Measurements from ENCODE around the gene BCCIP.

BCCIP gene

GRCh38 chr10:125797994-125798662 lies 25.2 kb upstream of the BCCIP start:
- DNase-seq, result no peak

- DNase-seq, result no peak
These were observed 23.7 kb upstream of the BCCIP start for GRCh38 chr10:125799451-125800182.

DNA sequence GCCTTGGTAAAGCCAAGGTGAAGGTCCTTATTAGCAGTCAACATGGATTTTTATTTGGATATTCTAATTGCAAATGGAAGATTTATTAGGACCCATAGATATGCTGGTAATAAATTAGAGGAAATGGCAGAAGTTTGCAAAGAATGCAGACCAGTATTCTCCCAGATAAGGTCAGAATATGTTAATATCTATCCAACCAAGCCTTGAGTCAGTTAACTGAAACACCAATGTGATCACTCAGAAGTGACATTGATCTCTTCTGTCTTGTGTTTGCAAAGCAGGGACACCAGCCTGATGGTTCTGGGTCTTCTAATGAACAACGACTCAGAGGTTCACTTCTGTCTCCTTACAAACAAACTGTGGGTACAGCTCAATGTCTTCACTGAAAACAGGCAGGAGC lies 21.8 kb upstream of the BCCIP start:
- DNase-seq, result no peak

GRCh38 chr10:125802131-125802530 lies 21.2 kb upstream of the BCCIP start:
- DNase-seq, result no peak

- DNase-seq, result no peak
These were observed 20.6 kb upstream of the BCCIP start for GRCh38 chr10:125802739-125803138.

- no peak for DNase-seq
These were observed 15.3 kb upstream of the BCCIP start for GRCh38 chr10:125808047-125808446.

DNA sequence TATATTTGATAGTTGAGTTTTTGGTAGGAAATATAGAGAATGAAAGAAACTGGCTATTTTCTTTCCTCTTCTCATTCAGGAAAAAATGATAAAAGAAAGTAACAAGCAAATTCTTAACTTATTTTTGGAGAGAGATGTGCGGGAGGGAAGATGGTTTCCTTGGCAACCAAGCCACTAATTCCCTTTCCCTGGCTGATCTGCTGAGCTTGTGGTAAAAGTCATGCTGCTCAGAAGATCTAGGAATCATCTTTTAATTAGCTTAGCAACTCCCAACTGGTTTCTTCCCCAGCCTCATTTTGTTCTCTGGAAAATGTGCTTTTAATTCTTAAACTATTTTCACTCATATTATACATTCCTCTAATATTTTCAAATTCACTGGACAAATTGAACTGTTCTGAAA lies 12.1 kb upstream of the BCCIP start:
- no peak for DNase-seq

GRCh38 chr10:125812128-125812750 lies 11.1 kb upstream of the BCCIP start:
- DNase-seq, result no peak

DNA sequence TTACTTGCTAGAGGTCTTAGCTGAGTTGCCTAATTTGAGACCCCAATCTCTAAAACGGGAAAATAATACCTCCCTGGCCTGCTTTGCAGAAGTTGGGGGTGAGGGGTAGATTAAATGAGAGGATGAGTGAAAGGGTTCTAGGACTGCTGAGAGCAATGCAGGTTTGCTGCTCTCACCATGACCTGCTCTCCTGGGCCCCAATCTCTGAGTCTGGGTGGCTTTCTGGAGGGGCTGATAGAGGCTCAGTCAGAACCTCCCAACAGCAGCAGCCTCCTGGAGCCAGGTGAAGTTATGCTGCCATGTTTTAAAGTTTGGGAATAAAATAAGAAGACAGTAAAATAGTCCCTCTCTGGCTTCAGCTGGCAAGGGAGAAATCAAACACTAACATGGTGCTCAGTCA lies 7.6 kb upstream of the BCCIP start:
- DNase-seq, result no peak

DNA sequence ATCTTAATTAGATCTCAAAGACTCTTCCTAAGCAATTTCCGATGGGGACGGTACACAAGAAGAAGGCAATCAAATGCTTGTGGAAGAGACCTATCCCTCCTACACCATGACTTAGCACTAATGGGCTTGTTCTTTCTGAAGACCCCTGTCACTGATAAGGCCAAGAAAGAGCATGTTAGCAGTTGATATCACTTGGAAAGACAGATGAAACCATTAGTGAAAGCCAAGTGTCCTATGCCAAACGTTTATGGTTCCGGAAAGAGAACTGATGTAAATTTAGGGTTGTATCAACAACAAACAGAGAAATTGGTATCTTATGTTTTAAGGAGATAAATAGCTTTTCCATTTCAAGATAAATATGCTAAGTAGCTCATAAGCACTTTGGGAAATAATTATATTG lies 6.8 kb upstream of the BCCIP start:
- DNase-seq, result no peak

- no peak for DNase-seq
These were observed 5.9 kb upstream of the BCCIP start for GRCh38 chr10:125817337-125817946.

GRCh38 chr10:125820701-125821100 lies 2.6 kb upstream of the BCCIP start:
- no peak for DNase-seq

GRCh38 chr10:125823663-125824251 lies 411 bp downstream of the BCCIP start:
- DNase-seq, result no peak

- no peak for DNase-seq
These were observed 1.4 kb downstream of the BCCIP start for GRCh38 chr10:125824736-125825135.

GRCh38 chr10:125827133-125827532 lies 3.8 kb downstream of the BCCIP start:
- no peak for DNase-seq

- DNase-seq, result no peak
These were observed 5.0 kb downstream of the BCCIP start for GRCh38 chr10:125828311-125828710.

GRCh38 chr10:125836746-125837145 lies 13.4 kb downstream of the BCCIP start:
- no peak for DNase-seq

GRCh38 chr10:125838802-125839575 lies 15.6 kb downstream of the BCCIP start:
- DNase-seq, result peak; percentile 10

DNA sequence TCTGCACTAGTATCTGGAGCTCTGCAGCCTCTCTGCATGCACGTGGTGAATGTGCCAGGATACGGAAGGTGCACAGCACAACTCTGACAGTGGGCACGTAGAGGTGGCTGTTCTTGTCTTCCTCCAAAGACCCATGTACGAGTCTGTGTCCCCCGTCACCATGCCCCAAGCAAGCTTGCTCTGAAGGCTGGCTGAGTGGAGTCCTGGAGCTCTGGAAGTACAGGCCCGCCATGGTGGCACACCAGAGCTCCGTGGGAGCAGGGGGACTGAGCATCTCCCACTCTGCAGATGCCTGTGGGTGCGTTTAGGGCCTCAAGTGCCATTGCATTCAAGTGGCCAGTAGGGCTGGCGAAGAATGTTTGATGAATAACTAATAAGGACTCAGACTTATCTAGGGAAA lies 17.1 kb downstream of the BCCIP start:
- no peak for DNase-seq

DNA sequence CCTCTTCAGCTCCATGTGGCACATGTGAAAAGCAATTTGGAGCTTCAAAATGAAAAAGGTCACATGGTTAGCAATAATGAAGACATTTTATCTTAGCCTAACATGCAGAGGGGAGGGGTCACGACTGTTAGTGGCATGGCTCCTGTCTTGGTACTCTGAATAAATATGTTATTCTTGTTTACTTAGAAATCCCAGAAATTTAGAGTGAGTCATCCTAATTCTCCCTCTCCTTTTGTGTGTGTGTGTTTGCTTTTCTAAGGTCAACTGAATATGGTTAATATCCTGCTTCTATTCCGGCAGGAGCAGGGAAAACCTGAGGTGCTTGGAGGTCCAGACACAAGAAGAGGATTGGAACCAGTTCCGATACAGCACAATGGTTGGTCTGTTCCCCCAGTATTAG lies 17.6 kb downstream of the BCCIP start:
- DNase-seq, result no peak

DNA sequence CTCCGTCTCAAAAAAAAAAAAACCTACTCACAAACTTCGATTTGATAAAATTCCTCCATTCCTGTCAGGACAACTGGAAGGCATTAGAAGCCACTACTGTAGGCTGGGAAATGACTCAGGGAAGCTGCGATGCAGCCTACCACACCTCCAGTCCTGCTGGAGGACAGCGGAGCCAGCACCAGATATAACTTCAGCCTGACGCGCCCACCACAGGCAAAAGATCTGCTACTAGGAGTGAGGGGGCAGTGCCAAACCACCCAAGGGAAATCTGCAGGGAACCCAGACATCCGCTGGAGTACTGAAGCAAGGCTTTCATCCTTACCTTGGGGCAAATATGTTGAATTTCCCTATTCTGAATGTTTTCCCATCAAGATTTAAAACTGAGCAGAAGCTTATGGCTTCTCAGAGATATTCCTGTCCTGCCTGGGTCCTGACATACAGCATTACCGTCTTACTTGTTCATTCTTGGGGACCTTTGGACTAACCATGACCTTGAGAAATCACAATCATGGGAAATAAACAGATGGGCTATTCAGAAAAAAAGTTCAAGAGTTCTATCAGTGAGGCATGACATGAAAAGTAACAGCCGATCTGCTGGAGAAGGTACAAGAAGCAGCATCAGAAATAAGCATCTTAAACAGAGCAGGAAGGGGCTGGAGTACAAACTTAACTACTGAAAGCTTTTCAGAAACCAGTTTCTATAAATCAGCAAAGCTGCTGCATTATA lies 20.4 kb downstream of the BCCIP start:
- DNase-seq, result no peak

GRCh38 chr10:125844751-125845221 lies 21.4 kb downstream of the BCCIP start:
- DNase-seq, result no peak

All from NCI-H345 (cell line).